K562 (cell line): ENCODE data around the gene TACSTD2. TPM values are rescaled to one million over a fixed set of nuclear protein-coding genes. Genes with fewer than 3 reads are reported as not detected.

Experiments used
- ATAC-seq: fragments of 200-7000 bp; cut with Tn5 transposase; 3 replicates; pipeline ENCODE4 v1.9.1; 2020; ENCODE audit warnings: moderate library complexity
- BruUV-seq: library from RNA; stranded (reverse); fragments of 400-500 nt; replicated peaks from 2 replicates; lab custom pipeline; 2021; lab: Mats Ljungman, UMichigan
- CTCF ChIA-PET: fragments of 300-600 bp; formaldehyde crosslinking; extraction: SDS; loops from one replicate; lab custom pipeline; 2021; ENCODE audit warnings: low intra/inter-chr PET ratio; lab: Yijun Ruan, JAX
- POLR2A ChIA-PET: fragments of 300-600, 350-650 bp; sonication (Branson Sonifier 250); formaldehyde crosslinking; extraction: SDS; loops from one replicate; lab custom pipeline; 2021; ENCODE audit warnings: antibody characterized with exemption, inconsistent platforms; lab: Yijun Ruan, JAX
- DNase-seq, 4 experiments: peaks; one replicate each; pipeline versions ENCODE4 v3.0.0 to v3.0.0-alpha.2; 2011 to 2018; ENCODE audit warnings: low spot score in 3 of 4, mixed read lengths in 3 of 4; ENCODE audit errors: extremely low read depth in 1 of 4
- FAIRE-seq: peaks from 2 replicates; lab custom pipeline; 2011; peaks lifted over from hg19 to GRCh38; lab: Jason Lieb, UNC
- H2AFZ ChIP-seq: 2 replicates; pipeline ENCODE4 v1.6.0; 2011; ENCODE audit warnings: low read depth, low read length, control low read depth, inconsistent platforms
- H3K27ac ChIP-seq: fragments of 200-600 bp; 3 replicates; pipeline ENCODE4 v1.8.0; 2011; ENCODE audit warnings: low read depth, mild to moderate bottlenecking, control low read depth, inconsistent platforms, low read length, moderate library complexity, mixed read lengths; ENCODE audit errors: extremely low read depth
- H3K27me3 ChIP-seq, 2 experiments: fragments of 300-600 bp in 1 of 2; 2 replicates in 1 of 2; 3 replicates in 1 of 2; pipeline versions ENCODE4 v1.6.0 to v1.8.0; 2011; ENCODE audit warnings: inconsistent platforms in 2 of 2, low read length in 2 of 2, mild to moderate bottlenecking in 1 of 2, mixed read lengths in 1 of 2, moderate library complexity in 1 of 2; ENCODE audit not compliant: control insufficient read depth in 2 of 2, insufficient read depth in 2 of 2
- H3K36me3 ChIP-seq: fragments of 300-600 bp; 3 replicates; pipeline ENCODE4 v1.8.0; 2011; ENCODE audit warnings: mild to moderate bottlenecking, low read length, inconsistent platforms; ENCODE audit not compliant: control insufficient read depth, insufficient read depth
- H3K4me1 ChIP-seq, 2 experiments: fragments of 200-600 bp in 1 of 2; replicated peaks in 1 of 2; 2 replicates in 1 of 2; 3 replicates in 1 of 2; pipeline versions ENCODE4 v1.5.1 to v1.8.0; 2011; ENCODE audit warnings: inconsistent platforms in 2 of 2, low read length in 2 of 2, mild to moderate bottlenecking in 1 of 2, mixed read lengths in 1 of 2, moderate library complexity in 1 of 2; ENCODE audit not compliant: control insufficient read depth in 2 of 2, insufficient read depth in 2 of 2
- H3K4me2 ChIP-seq: 2 replicates; pipeline ENCODE4 v1.6.1; 2011; ENCODE audit warnings: low read length, control low read depth, inconsistent platforms, mixed read lengths; ENCODE audit not compliant: insufficient read depth
- H3K4me3 ChIP-seq: fragments of 200-600 bp; sonication (generic), shearing (Covaris generic); 2 replicates; pipeline ENCODE4 v1.5.1; 2016; ENCODE audit warnings: control low read depth, inconsistent platforms
- H3K79me2 ChIP-seq: fragments of 200-600 bp; 3 replicates; pipeline ENCODE4 v1.8.0; 2011; ENCODE audit warnings: low read length, inconsistent platforms; ENCODE audit not compliant: control insufficient read depth, insufficient read depth
- H3K9ac ChIP-seq, 2 experiments: 2 replicates each; pipeline versions ENCODE4 v1.6.0 to v1.6.1; 2011; ENCODE audit warnings: low read depth in 2 of 2, low read length in 2 of 2, control low read depth in 1 of 2, inconsistent platforms in 1 of 2, mild to moderate bottlenecking in 1 of 2, mixed read lengths in 1 of 2; ENCODE audit not compliant: insufficient read depth in 1 of 2
- H3K9me1 ChIP-seq: one replicate; pipeline ENCODE4 v1.6.0; 2011; ENCODE audit warnings: inconsistent platforms, mild to moderate bottlenecking, low read length, moderate library complexity; ENCODE audit not compliant: control insufficient read depth, insufficient read depth
- H3K9me3 ChIP-seq: replicated peaks from 2 replicates; pipeline ENCODE4 v1.5.1; 2011; ENCODE audit warnings: low read depth, low read length, inconsistent platforms; ENCODE audit not compliant: control insufficient read depth, insufficient read depth
- H4K20me1 ChIP-seq: replicated peaks from 2 replicates; pipeline ENCODE4 v1.6.1; 2011; ENCODE audit warnings: low read length, inconsistent platforms, mixed read lengths; ENCODE audit not compliant: control insufficient read depth, insufficient read depth
- FOXA3 ChIP-seq, 2 experiments: fragments of 450-650 bp in 1 of 2; sonication (generic) in 1 of 2; formaldehyde crosslinking; IDR thresholded peaks in 1 of 2; conservative IDR thresholded peaks in 1 of 2; 2 replicates each; pipeline versions ENCODE4 v1.4.0 to v1.8.0; 2020 to 2022; ENCODE audit warnings: mild to moderate bottlenecking in 2 of 2, missing genetic modification reagents in 1 of 2
- FOXK2 ChIP-seq, 2 experiments: fragments of 450-650 bp; IDR thresholded peaks in 1 of 2; conservative IDR thresholded peaks in 1 of 2; 2 replicates each; pipeline ENCODE4 v1.6.1; 2016; ENCODE audit warnings: low read depth in 2 of 2, mild to moderate bottlenecking in 1 of 2
- GATA2 ChIP-seq: sonication (generic); formaldehyde crosslinking; IDR thresholded peaks from 2 replicates; pipeline ENCODE4 v1.4.0; 2020; ENCODE audit warnings: mild to moderate bottlenecking, missing genetic modification reagents
- NR2F6 ChIP-seq: fragments of 450-650 bp; formaldehyde crosslinking; IDR thresholded peaks from 2 replicates; pipeline ENCODE4 v1.4.0; 2020; ENCODE audit warnings: mild to moderate bottlenecking
- USF2 ChIP-seq: sonication (generic); formaldehyde crosslinking; IDR thresholded peaks from 2 replicates; pipeline ENCODE4 v1.5.0; 2020; ENCODE audit warnings: missing genetic modification reagents
- ZBTB7A ChIP-seq: IDR thresholded peaks from 2 replicates; pipeline ENCODE4 v1.6.1; 2011; ENCODE audit warnings: low read depth, mild to moderate bottlenecking, low read length, moderate library complexity, borderline replicate concordance; ENCODE audit not compliant: control insufficient read depth
- ZFP30 ChIP-seq: fragments of 250-450 bp; sonication (Bioruptor Pico); IDR thresholded peaks from 2 replicates; pipeline ENCODE4 v1.8.0; 2022; ENCODE audit warnings: moderate library complexity, mild to moderate bottlenecking, inconsistent platforms, borderline replicate concordance
- ZNF79 ChIP-seq: fragments of 250-450 bp; sonication (Bioruptor Pico); IDR thresholded peaks from 2 replicates; pipeline ENCODE4 v1.4.0; 2020; ENCODE audit warnings: low read depth, mild to moderate bottlenecking, moderate library complexity
- WGBS: fragments of 100-300 bp; shearing (Covaris generic); methylation state at CpG from one replicate; pipeline ENCODE4 v1.1.6; 2016; ENCODE audit warnings: low coverage, mixed read lengths; ENCODE audit not compliant: insufficient coverage; ENCODE audit errors: missing lambda C conversion rate; 5-methylcytosine and 5-hydroxymethylcytosine counted together
- in situ Hi-C: fragments of 300-500 bp; cut with MboI; formaldehyde crosslinking; loops from 4 replicates; pipeline ENCODE4 v1.15.0; 2018; ENCODE audit warnings: inconsistent platforms, mixed read lengths
- intact Hi-C: fragments of 100-400 bp; cut with micrococcal nuclease; formaldehyde crosslinking; loops from 2 replicates; pipeline ENCODE4 v1.14.2; 2022
- polyA plus RNA-seq, 8 experiments: library from polyadenylated mRNA; depleted of rRNA in 4 of 8; stranded (reverse) in 5 of 8; unstranded in 3 of 8; fragments of >200 nt; fragmentation: Nextera tagmentation in 2 of 8; fragmentation: Illumina TruSeq in 1 of 8; extraction: Ambion mirVana in 2 of 8; extraction: Trizol in 1 of 8; gene quantifications; 2 replicates each; pipeline versions ENCODE4 v1.2.1 to v1.2.3, GENCODE V29; 2011 to 2014; ENCODE audit warnings: inconsistent platforms in 1 of 8, missing spikeins in 1 of 8
- total RNA-seq, 7 experiments: library from RNA; depleted of rRNA in 6 of 7; stranded (reverse); fragments of >200 nt in 6 of 7; fragmentation: Illumina TruSeq in 2 of 7; extraction: Trizol in 2 of 7; gene quantifications; 2 replicates each; pipeline versions ENCODE4 v1.2.1 to v1.2.3, GENCODE V29; 2011 to 2021; ENCODE audit warnings: low replicate concordance in 1 of 7
- TF ChIP-seq, protein P1 (sequence below): fragments of 450-650 bp; IDR thresholded peaks from 2 replicates; pipeline ENCODE4 v1.6.1; 2018; ENCODE audit warnings: mild to moderate bottlenecking, low read depth; ENCODE audit not compliant: partially characterized antibody

TACSTD2 gene
- total and polyA plus RNA-seq, 9 of the 15 experiments (the other 6 are each of a cell fraction or from before 2014, with no cell fraction given), result 0.04 to 0.31 TPM; not detected in 7

GRCh38 chr1:58572690-58573089, 4.4 kb downstream of the TACSTD2 start:
- DNase-seq, result no peak
- peaks cover 6 to 8% of the 10 kb centered on the region in 2 experiments; a peak in 2 of 5 replicates for H3K27me3 ChIP-seq
- no peak overlapping the region for H3K27ac ChIP-seq
- peaks cover 0 to 11% of the 10 kb centered on the region in 2 experiments; a peak in 1 of 5 replicates for H3K4me1 ChIP-seq
- no peak overlapping the region for H3K4me3 ChIP-seq
- in situ Hi-C loops (no loop called here), intact Hi-C loops (no loop called here)
- H4K20me1 ChIP-seq, result no peaks in the 10 kb centered on the region
- H3K79me2 ChIP-seq, result no peaks in the 10 kb centered on the region
- no peaks in the 10 kb centered on the region for H3K9me3 ChIP-seq
- POLR2A ChIA-PET, result interaction anchor here (0.6 to 1.6 kb wide), 3 partner anchors 11 to 495 kb away, joined by 3 read pairs; no protein-coding TSS in a partner anchor
- no peak overlapping the region for H3K4me2 ChIP-seq
- no peak for TF ChIP-seq USF2 (CRISPR knock-in tag)
- TF ChIP-seq, protein P1, sequence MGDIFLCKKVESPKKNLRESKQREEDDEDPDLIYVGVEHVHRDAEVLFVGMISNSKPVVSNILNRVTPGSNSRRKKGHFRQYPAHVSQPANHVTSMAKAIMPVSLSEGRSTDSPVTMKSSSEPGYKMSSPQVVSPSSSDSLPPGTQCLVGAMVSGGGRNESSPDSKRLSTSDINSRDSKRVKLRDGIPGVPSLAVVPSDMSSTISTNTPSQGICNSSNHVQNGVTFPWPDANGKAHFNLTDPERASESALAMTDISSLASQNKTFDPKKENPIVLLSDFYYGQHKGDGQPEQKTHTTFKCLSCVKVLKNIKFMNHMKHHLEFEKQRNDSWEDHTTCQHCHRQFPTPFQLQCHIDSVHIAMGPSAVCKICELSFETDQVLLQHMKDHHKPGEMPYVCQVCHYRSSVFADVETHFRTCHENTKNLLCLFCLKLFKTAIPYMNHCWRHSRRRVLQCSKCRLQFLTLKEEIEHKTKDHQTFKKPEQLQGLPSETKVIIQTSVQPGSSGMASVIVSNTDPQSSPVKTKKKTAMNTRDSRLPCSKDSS, result no peak
- BruUV-seq, result no TSS peak
- CTCF ChIA-PET, result no interaction called here
- H3K9ac ChIP-seq, result no peak overlapping the region; a peak in 1 of 4 replicates
- H3K36me3 ChIP-seq, result no peaks in the 10 kb centered on the region
- WGBS, result 7% methylated on average over 2 of the region's 2 CpGs
- H2AFZ ChIP-seq, result no peak overlapping the region
- no peaks in the 10 kb centered on the region for H3K9me1 ChIP-seq
- no peak for FAIRE-seq
- ATAC-seq, result no peak

DNA sequence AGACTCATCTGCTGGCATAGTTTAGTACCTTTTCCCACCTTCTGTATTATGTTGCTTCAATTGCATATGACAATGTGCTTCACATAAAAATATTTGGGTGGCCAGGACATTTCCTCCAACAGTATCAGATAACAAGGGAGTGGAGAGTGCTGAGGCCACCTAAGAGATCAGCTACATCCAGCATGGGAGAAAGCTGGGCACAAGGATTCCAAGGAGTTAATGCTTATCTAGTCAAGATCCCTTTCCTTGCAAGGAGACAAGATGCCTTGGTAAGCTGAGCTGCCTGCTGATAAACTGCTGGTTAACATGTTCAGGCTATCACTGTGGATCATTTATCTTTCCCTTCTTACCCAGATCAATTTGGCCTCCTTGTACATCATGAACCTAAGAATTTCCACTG, 5.4 kb downstream of the TACSTD2 start:
- no peak for ATAC-seq
- Histone ChIP-seq H3K9ac (no peak overlapping the region), H3K4me1 (peaks cover 0 to 5% of the 10 kb centered on the region in 2 experiments; a peak in 2 of 5 replicates), H3K9me3 (no peaks in the 10 kb centered on the region), H3K9me1 (no peaks in the 10 kb centered on the region), H3K79me2 (no peaks in the 10 kb centered on the region), H3K27ac (no peak overlapping the region), H3K4me3 (no peak overlapping the region), H4K20me1 (no peaks in the 10 kb centered on the region), H3K4me2 (no peak overlapping the region), H3K27me3 (peaks cover 6 to 8% of the 10 kb centered on the region in 2 experiments; a peak in 2 of 5 replicates), H2AFZ (no peak overlapping the region), H3K36me3 (no peaks in the 10 kb centered on the region)
- DNase-seq, result no peak
- no TSS peak for BruUV-seq
- intact Hi-C loops, result no loop called here
- in situ Hi-C loops, result no loop called here
- ChIA-PET CTCF (no interaction called here), POLR2A (interaction anchor here (0.8 kb wide), 1 partner anchor 10 kb away, joined by 3 read pairs; no protein-coding TSS in a partner anchor)
- no peak for FAIRE-seq
- TF ChIP-seq ZFP30 (CRISPR knock-in tag) (no peak), ZNF79 (no peak), FOXK2 (conservative IDR thresholded peaks at IDR 0.05 in 1 of 2, IDR thresholded peaks at IDR 0.05 in 1 of 2; ENCODE audit: low read depth in 2 of 2) (no peak), ZBTB7A (no peak), FOXA3 (CRISPR knock-in tag; conservative IDR thresholded peaks at IDR 0.05 in 1 of 2, IDR thresholded peaks at IDR 0.05 in 1 of 2) (no peak), GATA2 (CRISPR knock-in tag) (no peak), NR2F6 (CRISPR knock-in tag) (no peak)
